GM23338 (cell line): ENCODE results near the gene TBCE. TPM values are rescaled to one million over a fixed set of nuclear protein-coding genes. Genes with fewer than 3 reads are reported as not detected.

Source experiments
- ATAC-seq: fragments of 200-7000 bp; cut with Tn5 transposase; 3 replicates; pipeline ENCODE4 v1.9.1; 2020
- DNase-seq: peaks from one replicate; pipeline ENCODE4 v3.0.0-alpha.2; 2015; ENCODE audit warnings: low spot score
- H2AFZ ChIP-seq: fragments of 200-600 bp; sonication (generic); 2 replicates; pipeline ENCODE4 v1.8.0; 2016; ENCODE audit warnings: antibody characterized with exemption, mild to moderate bottlenecking, moderate library complexity
- H3F3A ChIP-seq: fragments of 200-600 bp; sonication (generic); replicated peaks from 2 replicates; pipeline ENCODE4 v1.8.0; 2017; ENCODE audit warnings: antibody characterized with exemption, mixed run types, low read depth
- H3K27ac ChIP-seq: fragments of 200-600 bp; sonication (generic); 2 replicates; pipeline ENCODE4 v1.6.1; 2016; ENCODE audit warnings: low read depth
- H3K27me3 ChIP-seq: fragments of 200-600 bp; sonication (generic); 2 replicates; pipeline ENCODE4 v1.8.0; 2016; ENCODE audit warnings: mild to moderate bottlenecking, mixed run types, moderate library complexity; ENCODE audit not compliant: insufficient read depth
- H3K36me3 ChIP-seq: fragments of 200-600 bp; sonication (generic); 2 replicates; pipeline ENCODE4 v1.8.0; 2016; ENCODE audit warnings: mild to moderate bottlenecking; ENCODE audit not compliant: insufficient read depth
- H3K4me1 ChIP-seq: fragments of 200-600 bp; sonication (generic); 2 replicates; pipeline ENCODE4 v1.8.0; 2016; ENCODE audit warnings: mild to moderate bottlenecking, moderate library complexity; ENCODE audit not compliant: insufficient read depth
- H3K4me2 ChIP-seq: fragments of 200-600 bp; sonication (generic); 2 replicates; pipeline ENCODE4 v1.7.1; 2017; ENCODE audit warnings: mixed run types
- H3K4me3 ChIP-seq: fragments of 200-600 bp; sonication (generic); 2 replicates; pipeline ENCODE4 v1.6.1; 2016; ENCODE audit warnings: mixed run types
- H3K79me2 ChIP-seq: fragments of 200-600 bp; sonication (generic); replicated peaks from 2 replicates; pipeline ENCODE4 v1.8.0; 2017; ENCODE audit warnings: mild to moderate bottlenecking; ENCODE audit not compliant: insufficient read depth
- H3K9me2 ChIP-seq: fragments of 200-600 bp; sonication (generic); 2 replicates; pipeline ENCODE4 v1.8.0; 2017; ENCODE audit not compliant: insufficient read depth
- H4K20me1 ChIP-seq: fragments of 200-600 bp; sonication (generic); replicated peaks from 2 replicates; pipeline ENCODE4 v1.8.0; 2017; ENCODE audit warnings: mild to moderate bottlenecking; ENCODE audit not compliant: insufficient read depth
- H3K27ac Mint-ChIP-seq: 2 replicates; pipeline ENCODE4 v1.8.0; 2020; ENCODE audit warnings: inconsistent platforms, mild to moderate bottlenecking, moderate library complexity, mixed read lengths
- H3K27me3 Mint-ChIP-seq: 3 replicates; pipeline ENCODE4 v1.8.0; 2022; ENCODE audit warnings: low read depth, mild to moderate bottlenecking, moderate library complexity, mixed read lengths, inconsistent platforms; ENCODE audit not compliant: insufficient read depth, poor library complexity
- H3K36me3 Mint-ChIP-seq: 3 replicates; pipeline ENCODE4 v1.8.0; 2021; ENCODE audit warnings: low read depth, mild to moderate bottlenecking, inconsistent platforms, moderate library complexity, mixed read lengths
- H3K4me1 Mint-ChIP-seq: 3 replicates; pipeline ENCODE4 v1.8.0; 2020; ENCODE audit warnings: mild to moderate bottlenecking, inconsistent platforms, mixed read lengths
- H3K4me3 Mint-ChIP-seq: 3 replicates; pipeline ENCODE4 v1.8.0; 2021; ENCODE audit warnings: moderate library complexity, mild to moderate bottlenecking, inconsistent platforms, mixed read lengths
- H3K9me3 Mint-ChIP-seq: 3 replicates; pipeline ENCODE4 v1.8.0; 2020; ENCODE audit warnings: moderate library complexity, mild to moderate bottlenecking, inconsistent platforms, mixed read lengths
- CREB1 ChIP-seq: fragments of 250-450 bp; sonication (Bioruptor Pico); IDR thresholded peaks from 2 replicates; pipeline ENCODE4 v1.5.0; 2020; ENCODE audit warnings: low read depth, mild to moderate bottlenecking, moderate library complexity
- EZH2 ChIP-seq: fragments of 200-600 bp; sonication (generic); IDR thresholded peaks from one replicate; pipeline ENCODE4 v1.8.0; 2017; ENCODE audit warnings: antibody characterized with exemption, mild to moderate bottlenecking, low read depth; ENCODE audit not compliant: unreplicated experiment
- EZH2phosphoT487 ChIP-seq: fragments of 200-600 bp; sonication (generic); IDR thresholded peaks from one replicate; pipeline ENCODE4 v1.8.1; 2018; ENCODE audit warnings: antibody characterized with exemption; ENCODE audit not compliant: unreplicated experiment
- JUNB ChIP-seq: IDR thresholded peaks from one replicate; pipeline ENCODE4 v1.6.1; 2016; ENCODE audit warnings: antibody characterized with exemption; ENCODE audit not compliant: unreplicated experiment
- NANOG ChIP-seq: IDR thresholded peaks from 2 replicates; pipeline ENCODE4 v1.6.1; 2016; ENCODE audit warnings: antibody characterized with exemption, borderline replicate concordance
- POLR2AphosphoS5 ChIP-seq: IDR thresholded peaks from 2 replicates; pipeline ENCODE4 v1.6.1; 2016; ENCODE audit warnings: antibody characterized with exemption, low read depth
- STAT1 ChIP-seq: IDR thresholded peaks from one replicate; pipeline ENCODE4 v1.6.1; 2016; ENCODE audit warnings: antibody characterized with exemption; ENCODE audit not compliant: unreplicated experiment
- ZNF114 ChIP-seq: fragments of 250-450 bp; sonication (Bioruptor Pico); IDR thresholded peaks from 2 replicates; pipeline ENCODE4 v1.5.0; 2020; ENCODE audit warnings: mild to moderate bottlenecking, moderate library complexity
- ZNF331 ChIP-seq: fragments of 250-450 bp; sonication (Bioruptor Pico); IDR thresholded peaks from 2 replicates; pipeline ENCODE4 v1.5.0; 2020; ENCODE audit warnings: low read depth, mild to moderate bottlenecking, moderate library complexity
- polyA plus RNA-seq: library from polyadenylated mRNA; unstranded; fragments of >200 nt; fragmentation: Nextera tagmentation; extraction: Ambion mirVana; gene quantifications from 2 replicates; pipeline ENCODE4 v1.2.1, GENCODE V29; 2016
- total RNA-seq: library from RNA; depleted of rRNA; stranded (reverse); fragments of >200 nt; shearing (Covaris generic); gene quantifications from 2 replicates; pipeline ENCODE4 v1.2.3, GENCODE V29; 2014
- TF ChIP-seq, protein P1 (sequence below), 2 experiments: fragments of 200-600 bp in 1 of 2; sonication (generic) in 1 of 2; conservative IDR thresholded peaks; 2 replicates each; pipeline versions ENCODE4 v1.5.1 to v1.6.1; 2016 to 2017; ENCODE audit warnings: antibody characterized with exemption in 2 of 2, low read depth in 2 of 2, mild to moderate bottlenecking in 2 of 2, moderate library complexity in 1 of 2
- TF ChIP-seq, protein P2 (sequence below): IDR thresholded peaks from one replicate; pipeline ENCODE4 v1.6.1; 2018; ENCODE audit warnings: antibody characterized with exemption; ENCODE audit not compliant: unreplicated experiment
- TF ChIP-seq, protein P3 (sequence below): fragments of 250-450 bp; sonication (Bioruptor Pico); IDR thresholded peaks from 2 replicates; pipeline ENCODE4 v1.5.0; 2020; ENCODE audit warnings: mild to moderate bottlenecking, moderate library complexity
- TF ChIP-seq, protein P4 (sequence below): IDR thresholded peaks from 2 replicates; pipeline ENCODE4 v1.6.1; 2016; ENCODE audit warnings: antibody characterized with exemption

TBCE gene
- total and polyA plus RNA-seq, 2 experiments from 2014 or later, result 42.7 to 64.8 TPM

DNA sequence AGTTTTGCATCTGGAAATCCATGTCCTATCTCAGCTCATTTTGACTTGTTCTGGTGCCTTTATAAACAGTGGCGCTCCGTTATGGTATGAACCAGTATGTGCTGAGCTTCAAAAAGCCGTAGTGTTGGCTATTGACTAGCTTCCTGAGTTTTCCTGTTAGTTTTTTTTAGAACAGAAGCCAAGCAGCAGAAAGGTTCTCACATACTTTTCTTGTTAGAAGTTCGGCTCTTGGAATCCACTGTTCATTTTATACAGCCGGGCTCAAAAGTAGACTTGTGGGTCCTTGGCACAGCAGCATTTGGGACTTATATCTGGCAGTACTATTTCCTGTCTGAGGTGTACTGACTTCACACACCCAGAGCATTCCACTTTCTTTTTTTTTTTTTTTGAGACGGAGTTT lies 63.8 kb downstream of the TBCE start:
- no peak overlapping the region for H3K27ac Mint-ChIP-seq
- H2AFZ ChIP-seq, result no peak overlapping the region

More for the DNA sequence above, 63.8 kb downstream of the TBCE start:
- no peaks in the 10 kb centered on the region for H3K9me3 Mint-ChIP-seq
- no peaks in the 10 kb centered on the region for H4K20me1 ChIP-seq
- no peaks in the 10 kb centered on the region for H3F3A ChIP-seq
- H3K4me1 ChIP-seq, result no peaks in the 10 kb centered on the region
- no peaks in the 10 kb centered on the region for H3K79me2 ChIP-seq
- H3K27ac ChIP-seq, result no peak overlapping the region
- H3K4me1 Mint-ChIP-seq, result no peaks in the 10 kb centered on the region
- DNase-seq, result no peak
- no peak overlapping the region for H3K4me3 Mint-ChIP-seq
- peaks cover 13% of the 10 kb centered on the region for H3K36me3 Mint-ChIP-seq
- H3K4me3 ChIP-seq, result no peak overlapping the region
- no peaks in the 10 kb centered on the region; the same call in 1 of the 2 replicates for H3K36me3 ChIP-seq
- H3K27me3 ChIP-seq, result no peaks in the 10 kb centered on the region
- no peak for ATAC-seq
- no peaks in the 10 kb centered on the region for H3K27me3 Mint-ChIP-seq
- no peaks in the 10 kb centered on the region for H3K9me2 ChIP-seq
- H3K4me2 ChIP-seq, result no peak overlapping the region
- TF ChIP-seq, protein P1, sequence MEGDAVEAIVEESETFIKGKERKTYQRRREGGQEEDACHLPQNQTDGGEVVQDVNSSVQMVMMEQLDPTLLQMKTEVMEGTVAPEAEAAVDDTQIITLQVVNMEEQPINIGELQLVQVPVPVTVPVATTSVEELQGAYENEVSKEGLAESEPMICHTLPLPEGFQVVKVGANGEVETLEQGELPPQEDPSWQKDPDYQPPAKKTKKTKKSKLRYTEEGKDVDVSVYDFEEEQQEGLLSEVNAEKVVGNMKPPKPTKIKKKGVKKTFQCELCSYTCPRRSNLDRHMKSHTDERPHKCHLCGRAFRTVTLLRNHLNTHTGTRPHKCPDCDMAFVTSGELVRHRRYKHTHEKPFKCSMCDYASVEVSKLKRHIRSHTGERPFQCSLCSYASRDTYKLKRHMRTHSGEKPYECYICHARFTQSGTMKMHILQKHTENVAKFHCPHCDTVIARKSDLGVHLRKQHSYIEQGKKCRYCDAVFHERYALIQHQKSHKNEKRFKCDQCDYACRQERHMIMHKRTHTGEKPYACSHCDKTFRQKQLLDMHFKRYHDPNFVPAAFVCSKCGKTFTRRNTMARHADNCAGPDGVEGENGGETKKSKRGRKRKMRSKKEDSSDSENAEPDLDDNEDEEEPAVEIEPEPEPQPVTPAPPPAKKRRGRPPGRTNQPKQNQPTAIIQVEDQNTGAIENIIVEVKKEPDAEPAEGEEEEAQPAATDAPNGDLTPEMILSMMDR (conservative IDR thresholded peaks at IDR 0.05; ENCODE audit: low read depth in 2 of 2), result no peak
- TF ChIP-seq JUNB (no peak), NANOG (no peak), EZH2 (no peak), POLR2AphosphoS5 (no peak), STAT1 (no peak), CREB1 (CRISPR knock-in tag) (no peak), ZNF114 (no peak), EZH2phosphoT487 (no peak), ZNF331 (CRISPR knock-in tag) (no peak)
- TF ChIP-seq, protein P2, sequence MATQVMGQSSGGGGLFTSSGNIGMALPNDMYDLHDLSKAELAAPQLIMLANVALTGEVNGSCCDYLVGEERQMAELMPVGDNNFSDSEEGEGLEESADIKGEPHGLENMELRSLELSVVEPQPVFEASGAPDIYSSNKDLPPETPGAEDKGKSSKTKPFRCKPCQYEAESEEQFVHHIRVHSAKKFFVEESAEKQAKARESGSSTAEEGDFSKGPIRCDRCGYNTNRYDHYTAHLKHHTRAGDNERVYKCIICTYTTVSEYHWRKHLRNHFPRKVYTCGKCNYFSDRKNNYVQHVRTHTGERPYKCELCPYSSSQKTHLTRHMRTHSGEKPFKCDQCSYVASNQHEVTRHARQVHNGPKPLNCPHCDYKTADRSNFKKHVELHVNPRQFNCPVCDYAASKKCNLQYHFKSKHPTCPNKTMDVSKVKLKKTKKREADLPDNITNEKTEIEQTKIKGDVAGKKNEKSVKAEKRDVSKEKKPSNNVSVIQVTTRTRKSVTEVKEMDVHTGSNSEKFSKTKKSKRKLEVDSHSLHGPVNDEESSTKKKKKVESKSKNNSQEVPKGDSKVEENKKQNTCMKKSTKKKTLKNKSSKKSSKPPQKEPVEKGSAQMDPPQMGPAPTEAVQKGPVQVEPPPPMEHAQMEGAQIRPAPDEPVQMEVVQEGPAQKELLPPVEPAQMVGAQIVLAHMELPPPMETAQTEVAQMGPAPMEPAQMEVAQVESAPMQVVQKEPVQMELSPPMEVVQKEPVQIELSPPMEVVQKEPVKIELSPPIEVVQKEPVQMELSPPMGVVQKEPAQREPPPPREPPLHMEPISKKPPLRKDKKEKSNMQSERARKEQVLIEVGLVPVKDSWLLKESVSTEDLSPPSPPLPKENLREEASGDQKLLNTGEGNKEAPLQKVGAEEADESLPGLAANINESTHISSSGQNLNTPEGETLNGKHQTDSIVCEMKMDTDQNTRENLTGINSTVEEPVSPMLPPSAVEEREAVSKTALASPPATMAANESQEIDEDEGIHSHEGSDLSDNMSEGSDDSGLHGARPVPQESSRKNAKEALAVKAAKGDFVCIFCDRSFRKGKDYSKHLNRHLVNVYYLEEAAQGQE, result no peak
- TF ChIP-seq, protein P3, sequence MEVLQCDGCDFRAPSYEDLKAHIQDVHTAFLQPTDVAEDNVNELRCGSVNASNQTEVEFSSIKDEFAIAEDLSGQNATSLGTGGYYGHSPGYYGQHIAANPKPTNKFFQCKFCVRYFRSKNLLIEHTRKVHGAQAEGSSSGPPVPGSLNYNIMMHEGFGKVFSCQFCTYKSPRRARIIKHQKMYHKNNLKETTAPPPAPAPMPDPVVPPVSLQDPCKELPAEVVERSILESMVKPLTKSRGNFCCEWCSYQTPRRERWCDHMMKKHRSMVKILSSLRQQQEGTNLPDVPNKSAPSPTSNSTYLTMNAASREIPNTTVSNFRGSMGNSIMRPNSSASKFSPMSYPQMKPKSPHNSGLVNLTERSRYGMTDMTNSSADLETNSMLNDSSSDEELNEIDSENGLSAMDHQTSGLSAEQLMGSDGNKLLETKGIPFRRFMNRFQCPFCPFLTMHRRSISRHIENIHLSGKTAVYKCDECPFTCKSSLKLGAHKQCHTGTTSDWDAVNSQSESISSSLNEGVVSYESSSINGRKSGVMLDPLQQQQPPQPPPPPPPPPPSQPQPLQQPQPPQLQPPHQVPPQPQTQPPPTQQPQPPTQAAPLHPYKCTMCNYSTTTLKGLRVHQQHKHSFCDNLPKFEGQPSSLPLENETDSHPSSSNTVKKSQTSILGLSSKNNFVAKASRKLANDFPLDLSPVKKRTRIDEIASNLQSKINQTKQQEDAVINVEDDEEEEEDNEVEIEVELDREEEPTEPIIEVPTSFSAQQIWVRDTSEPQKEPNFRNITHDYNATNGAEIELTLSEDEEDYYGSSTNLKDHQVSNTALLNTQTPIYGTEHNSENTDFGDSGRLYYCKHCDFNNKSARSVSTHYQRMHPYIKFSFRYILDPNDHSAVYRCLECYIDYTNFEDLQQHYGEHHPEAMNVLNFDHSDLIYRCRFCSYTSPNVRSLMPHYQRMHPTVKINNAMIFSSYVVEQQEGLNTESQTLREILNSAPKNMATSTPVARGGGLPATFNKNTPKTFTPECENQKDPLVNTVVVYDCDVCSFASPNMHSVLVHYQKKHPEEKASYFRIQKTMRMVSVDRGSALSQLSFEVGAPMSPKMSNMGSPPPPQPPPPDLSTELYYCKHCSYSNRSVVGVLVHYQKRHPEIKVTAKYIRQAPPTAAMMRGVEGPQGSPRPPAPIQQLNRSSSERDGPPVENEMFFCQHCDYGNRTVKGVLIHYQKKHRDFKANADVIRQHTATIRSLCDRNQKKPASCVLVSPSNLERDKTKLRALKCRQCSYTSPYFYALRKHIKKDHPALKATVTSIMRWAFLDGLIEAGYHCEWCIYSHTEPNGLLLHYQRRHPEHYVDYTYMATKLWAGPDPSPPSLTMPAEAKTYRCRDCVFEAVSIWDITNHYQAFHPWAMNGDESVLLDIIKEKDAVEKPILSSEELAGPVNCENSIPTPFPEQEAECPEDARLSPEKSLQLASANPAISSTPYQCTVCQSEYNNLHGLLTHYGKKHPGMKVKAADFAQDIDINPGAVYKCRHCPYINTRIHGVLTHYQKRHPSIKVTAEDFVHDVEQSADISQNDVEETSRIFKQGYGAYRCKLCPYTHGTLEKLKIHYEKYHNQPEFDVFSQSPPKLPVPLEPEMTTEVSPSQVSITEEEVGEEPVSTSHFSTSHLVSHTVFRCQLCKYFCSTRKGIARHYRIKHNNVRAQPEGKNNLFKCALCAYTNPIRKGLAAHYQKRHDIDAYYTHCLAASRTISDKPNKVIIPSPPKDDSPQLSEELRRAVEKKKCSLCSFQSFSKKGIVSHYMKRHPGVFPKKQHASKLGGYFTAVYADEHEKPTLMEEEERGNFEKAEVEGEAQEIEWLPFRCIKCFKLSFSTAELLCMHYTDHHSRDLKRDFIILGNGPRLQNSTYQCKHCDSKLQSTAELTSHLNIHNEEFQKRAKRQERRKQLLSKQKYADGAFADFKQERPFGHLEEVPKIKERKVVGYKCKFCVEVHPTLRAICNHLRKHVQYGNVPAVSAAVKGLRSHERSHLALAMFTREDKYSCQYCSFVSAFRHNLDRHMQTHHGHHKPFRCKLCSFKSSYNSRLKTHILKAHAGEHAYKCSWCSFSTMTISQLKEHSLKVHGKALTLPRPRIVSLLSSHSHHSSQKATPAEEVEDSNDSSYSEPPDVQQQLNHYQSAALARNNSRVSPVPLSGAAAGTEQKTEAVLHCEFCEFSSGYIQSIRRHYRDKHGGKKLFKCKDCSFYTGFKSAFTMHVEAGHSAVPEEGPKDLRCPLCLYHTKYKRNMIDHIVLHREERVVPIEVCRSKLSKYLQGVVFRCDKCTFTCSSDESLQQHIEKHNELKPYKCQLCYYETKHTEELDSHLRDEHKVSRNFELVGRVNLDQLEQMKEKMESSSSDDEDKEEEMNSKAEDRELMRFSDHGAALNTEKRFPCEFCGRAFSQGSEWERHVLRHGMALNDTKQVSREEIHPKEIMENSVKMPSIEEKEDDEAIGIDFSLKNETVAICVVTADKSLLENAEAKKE (CRISPR knock-in tag), result no peak
- TF ChIP-seq, protein P4, sequence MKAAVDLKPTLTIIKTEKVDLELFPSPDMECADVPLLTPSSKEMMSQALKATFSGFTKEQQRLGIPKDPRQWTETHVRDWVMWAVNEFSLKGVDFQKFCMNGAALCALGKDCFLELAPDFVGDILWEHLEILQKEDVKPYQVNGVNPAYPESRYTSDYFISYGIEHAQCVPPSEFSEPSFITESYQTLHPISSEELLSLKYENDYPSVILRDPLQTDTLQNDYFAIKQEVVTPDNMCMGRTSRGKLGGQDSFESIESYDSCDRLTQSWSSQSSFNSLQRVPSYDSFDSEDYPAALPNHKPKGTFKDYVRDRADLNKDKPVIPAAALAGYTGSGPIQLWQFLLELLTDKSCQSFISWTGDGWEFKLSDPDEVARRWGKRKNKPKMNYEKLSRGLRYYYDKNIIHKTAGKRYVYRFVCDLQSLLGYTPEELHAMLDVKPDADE, result no peak
